Ishikawa (cell line): ENCODE data around the gene MRPS23.

Experiments
- CEBPB ChIP-seq: IDR thresholded peaks from 2 replicates; pipeline ENCODE4 v1.6.1; 2012
- CREB1 ChIP-seq: IDR thresholded peaks from 2 replicates; pipeline ENCODE4 v1.6.1; 2012; ENCODE audit warnings: low read depth
- EGR1 ChIP-seq: IDR thresholded peaks from 2 replicates; pipeline ENCODE4 v1.6.1; 2012
- EP300 ChIP-seq: IDR thresholded peaks from 2 replicates; pipeline ENCODE4 v1.6.1; 2012; ENCODE audit warnings: borderline replicate concordance
- FOXM1 ChIP-seq: IDR thresholded peaks from 2 replicates; pipeline ENCODE4 v1.6.1; 2012; ENCODE audit warnings: low read depth, borderline replicate concordance
- MAX ChIP-seq: IDR thresholded peaks from 2 replicates; pipeline ENCODE4 v1.6.1; 2012
- NFIC ChIP-seq: IDR thresholded peaks from 2 replicates; pipeline ENCODE4 v1.6.1; 2012
- RAD21 ChIP-seq: IDR thresholded peaks from 2 replicates; pipeline ENCODE4 v1.6.1; 2012; ENCODE audit warnings: low read depth
- REST ChIP-seq: IDR thresholded peaks from 2 replicates; pipeline ENCODE4 v1.6.1; 2012; ENCODE audit warnings: low read depth, mild to moderate bottlenecking
- TAF1 ChIP-seq: IDR thresholded peaks from 2 replicates; pipeline ENCODE4 v1.6.1; 2012; ENCODE audit warnings: low read depth, mild to moderate bottlenecking
- TCF12 ChIP-seq: IDR thresholded peaks from 2 replicates; pipeline ENCODE4 v1.6.1; 2012; ENCODE audit warnings: low read depth
- TEAD4 ChIP-seq: IDR thresholded peaks from 2 replicates; pipeline ENCODE4 v1.6.1; 2012
- USF1 ChIP-seq: IDR thresholded peaks from 2 replicates; pipeline ENCODE4 v1.6.1; 2012
- YY1 ChIP-seq: IDR thresholded peaks from 2 replicates; pipeline ENCODE4 v1.6.1; 2012; ENCODE audit warnings: low read depth
- ZBTB7A ChIP-seq: IDR thresholded peaks from 2 replicates; pipeline ENCODE4 v1.6.1; 2012; ENCODE audit warnings: low read depth

MRPS23 gene

DNA sequence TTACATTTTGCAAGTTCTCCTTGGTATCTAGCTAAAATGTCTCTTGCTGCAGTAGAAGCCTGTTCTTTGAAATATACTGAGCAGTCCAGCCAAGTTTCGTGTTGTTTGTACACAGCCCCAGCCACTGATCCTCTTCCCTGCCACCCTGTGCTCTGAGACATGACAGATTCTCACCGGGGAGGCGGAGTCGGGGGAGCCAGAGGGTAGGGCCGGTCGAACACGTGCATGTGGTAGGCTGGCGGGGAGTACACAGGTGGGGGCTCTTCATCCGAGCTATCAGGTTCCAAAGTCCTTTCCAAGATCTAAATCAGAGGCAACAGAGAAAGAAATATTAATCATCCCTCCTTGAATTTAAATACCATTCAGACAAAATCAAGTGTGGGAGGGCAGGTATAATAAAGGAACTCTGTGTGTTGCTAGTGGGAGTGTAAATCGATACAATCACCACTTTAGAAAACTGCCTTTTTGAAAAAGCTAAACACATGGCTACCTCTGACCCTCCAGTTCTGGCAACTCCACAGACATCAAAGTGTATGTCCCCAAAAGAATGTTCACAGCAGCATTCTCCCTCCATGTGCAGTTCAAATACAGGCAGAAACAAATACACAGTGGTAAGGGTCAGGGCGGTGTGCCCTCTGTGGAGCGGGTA, 29.7 kb upstream of the MRPS23 start:
- TF ChIP-seq CREB1 (no peak), USF1 (peak; percentile 65), EGR1 (0 out of 2 replicates have a peak, but pooled peaks have one; percentile 27), ZBTB7A (no peak), REST (no peak), EP300 (peak; percentile 95), YY1 (no peak), RAD21 (no peak), TEAD4 (peak; percentile 24), TAF1 (no peak), MAX (peak; percentile 87), FOXM1 (peak; percentile 91), CEBPB (no peak), TCF12 (peak; percentile 97), NFIC (peak; percentile 87)

- TF ChIP-seq ZBTB7A, result no peak
- no peak for TF ChIP-seq NFIC
- no peak for TF ChIP-seq CREB1
- TF ChIP-seq TEAD4, result no peak
Observed at GRCh38 chr17:57877803-57878377, 28.0 kb upstream of the MRPS23 start.

DNA sequence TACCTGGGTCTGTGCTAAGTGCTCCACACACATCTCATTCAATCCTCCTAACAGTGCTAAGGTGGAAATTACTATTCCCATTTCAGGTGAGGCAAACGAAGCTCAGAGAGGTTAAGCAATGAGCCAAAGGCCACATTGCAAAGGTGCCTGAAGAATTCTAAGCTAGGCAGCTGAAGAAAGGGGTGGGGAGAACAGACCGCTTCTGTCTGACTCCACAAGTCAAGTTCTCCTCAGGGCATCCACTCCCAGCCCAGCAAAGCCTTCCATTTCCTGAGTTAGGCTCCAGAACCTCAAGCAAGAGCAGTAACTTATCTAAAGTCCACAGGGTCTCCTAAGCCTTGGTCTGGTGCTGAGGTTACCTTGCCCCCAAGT, 27.0 kb upstream of the MRPS23 start:
- TF ChIP-seq TEAD4 (no peak), EGR1 (no peak)

- no peak for TF ChIP-seq RAD21
- TF ChIP-seq CREB1, result no peak
- no peak for TF ChIP-seq EGR1
- TF ChIP-seq MAX, result peak; percentile 90
- TF ChIP-seq USF1, result 0 out of 2 replicates have a peak, but pooled peaks have one; percentile 5
- TF ChIP-seq EP300, result peak; percentile 47; the same call in 1 of the 2 replicates
- 0 out of 2 replicates have a peak, but pooled peaks have one; percentile 6 for TF ChIP-seq TEAD4
- 0 out of 2 replicates have a peak, but pooled peaks have one; percentile 9 for TF ChIP-seq NFIC
- no peak for TF ChIP-seq TCF12
Observed at GRCh38 chr17:57876023-57876865, 26.4 kb upstream of the MRPS23 start.

GRCh38 chr17:57875290-57876022, 25.6 kb upstream of the MRPS23 start:
- TF ChIP-seq REST, result no peak
- TF ChIP-seq EP300, result peak; percentile 97
- TF ChIP-seq NFIC, result peak; percentile 97
- TF ChIP-seq ZBTB7A, result no peak; the same call in 1 of the 2 replicates
- peak; percentile 59 for TF ChIP-seq MAX
- TF ChIP-seq TAF1, result no peak
- peak; percentile 66; the same call in 1 of the 2 replicates for TF ChIP-seq YY1
- peak; percentile 99 for TF ChIP-seq TCF12
- TF ChIP-seq TEAD4, result peak; percentile 98
- peak; percentile 29; the same call in 1 of the 2 replicates for TF ChIP-seq EGR1
- peak; percentile 34; the same call in 1 of the 2 replicates for TF ChIP-seq RAD21
- TF ChIP-seq CREB1, result 0 out of 2 replicates have a peak, but pooled peaks have one; percentile 5
- peak; percentile 49 for TF ChIP-seq CEBPB
- TF ChIP-seq FOXM1, result peak; percentile 96
- no peak for TF ChIP-seq USF1
